Measurements from ENCODE around the gene RPL7A.
A peak's percentile ranks its signal among the peaks of the same experiment; 100 is the strongest.
"Not testable (repeated sequence)": the region's sequence is repeated elsewhere in the genome, so short reads cannot be mapped to it uniquely, and the experiment has no call there.

Gene RPL7A

DNA sequence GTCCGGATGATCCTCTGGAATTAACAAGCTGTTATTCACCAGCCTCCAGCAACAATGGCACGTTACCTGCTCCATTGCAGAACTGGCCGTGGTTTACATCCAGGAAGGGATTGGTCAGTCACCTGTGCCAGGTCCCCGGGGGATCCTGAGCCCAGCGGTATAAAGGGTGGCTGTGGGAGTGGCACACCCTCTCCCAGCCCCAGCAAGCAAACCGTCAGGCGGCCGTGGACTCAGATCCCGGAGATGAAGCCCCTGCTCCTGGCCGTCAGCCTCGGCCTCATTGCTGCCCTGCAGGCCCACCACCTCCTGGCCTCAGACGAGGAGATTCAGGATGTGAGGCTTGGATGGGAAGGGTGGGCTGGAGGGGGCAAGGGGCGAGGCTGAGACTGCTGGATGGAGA, 30.5 kb upstream of the RPL7A start:
- H3K9ac ChIP-seq (ENCODE audit: low read length) = not testable (repeated sequence)

DNA sequence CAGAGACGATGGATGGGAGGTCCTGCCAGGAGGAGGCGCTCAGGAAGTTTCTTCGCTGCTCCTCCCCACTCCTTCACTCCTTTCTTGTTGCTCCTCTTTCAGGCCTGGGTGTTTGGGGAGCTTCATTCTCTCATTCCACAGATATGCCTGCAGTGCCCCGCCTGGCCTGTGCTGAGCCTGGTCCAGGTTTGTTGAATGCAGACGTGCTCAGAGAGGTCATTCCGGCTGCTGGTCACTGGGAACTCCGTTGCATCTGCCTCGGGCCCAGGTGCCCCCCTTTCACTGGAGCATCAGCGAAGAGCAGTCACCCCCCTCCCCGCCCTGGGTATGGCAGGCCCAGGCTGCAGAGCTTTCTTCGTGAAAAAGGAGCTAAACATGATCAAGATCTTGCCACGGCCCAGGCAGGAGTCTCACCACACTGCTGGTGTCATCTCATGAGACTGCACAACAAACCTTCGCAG, 27.6 kb upstream of the RPL7A start:
- 81% methylated on average over 13 of the region's 13 CpGs for WGBS
- peaks cover 0 to 2% of the 10 kb centered on the region in 2 experiments for H3K36me3 ChIP-seq (ENCODE audit: control insufficient read depth in 1 of 2, insufficient read depth in 2 of 2, low read depth in 1 of 2, low read length in 2 of 2)
- H3K23ac ChIP-seq (ENCODE audit: low read length in 2 of 2) = no peak overlapping the region
- peak overlapping the region in 1 of 2 experiments; percentile 15 for H3K4me3 ChIP-seq (ENCODE audit: insufficient read depth in 1 of 2, low read depth in 1 of 2, low read length in 2 of 2)
- peaks cover 8 to 19% of the 10 kb centered on the region in 2 experiments for H3K27me3 ChIP-seq (ENCODE audit: control insufficient read depth in 1 of 2, insufficient read depth in 1 of 2, low read length in 2 of 2)
- H3K9me3 ChIP-seq (ENCODE audit: control insufficient read depth, low read length) = peaks cover 4% of the 10 kb centered on the region
- H4K91ac ChIP-seq (ENCODE audit: low read length) = no peak overlapping the region
- no peaks in the 10 kb centered on the region for H3K79me1 ChIP-seq (replicated peaks; ENCODE audit: low read length, poor library complexity, severe bottlenecking)
- no peak for DNase-seq
- H3K4me1 ChIP-seq (ENCODE audit: control insufficient read depth, insufficient read depth, low read depth, low read length) = no peaks in the 10 kb centered on the region
- H2BK120ac ChIP-seq (ENCODE audit: low read depth, low read length) = no peak overlapping the region
- H3K27ac ChIP-seq (ENCODE audit: low read length, poor library complexity, severe bottlenecking) = no peak overlapping the region
- no peak overlapping the region for H2AK5ac ChIP-seq (ENCODE audit: low read length, severe bottlenecking)
- no peak overlapping the region for H2BK15ac ChIP-seq (ENCODE audit: low read depth, poor library complexity, severe bottlenecking)
- no peak overlapping the region for H3K9ac ChIP-seq (ENCODE audit: low read length)
- no peak overlapping the region for H2BK5ac ChIP-seq (ENCODE audit: low read depth, low read length, poor library complexity, severe bottlenecking)
- H2AFZ ChIP-seq (ENCODE audit: low read depth, low read length) = no peak overlapping the region
- H3K14ac ChIP-seq (ENCODE audit: low read length in 2 of 2) = no peak overlapping the region
- H3K4me2 ChIP-seq (ENCODE audit: low read length, poor library complexity, severe bottlenecking) = no peak overlapping the region
- no peak overlapping the region for H4K8ac ChIP-seq (ENCODE audit: low read length)
- H3K4ac ChIP-seq (ENCODE audit: low read depth in 1 of 2, low read length in 2 of 2) = no peak overlapping the region
- no peak overlapping the region for H3K18ac ChIP-seq (ENCODE audit: low read depth in 1 of 2, low read length in 2 of 2)
- no peak overlapping the region for H2BK12ac ChIP-seq (ENCODE audit: low read length in 2 of 2)

More for the DNA sequence above, 30.5 kb upstream of the RPL7A start:
- H2BK5ac ChIP-seq (ENCODE audit: low read depth, low read length, poor library complexity, severe bottlenecking); H4K91ac ChIP-seq (ENCODE audit: low read length); DNase-seq; H3K14ac ChIP-seq (ENCODE audit: low read length in 2 of 2); H2BK15ac ChIP-seq (ENCODE audit: low read depth, poor library complexity, severe bottlenecking); H3K27ac ChIP-seq (ENCODE audit: low read length, poor library complexity, severe bottlenecking); H3K23ac ChIP-seq (ENCODE audit: low read length in 2 of 2); H2BK120ac ChIP-seq (ENCODE audit: low read depth, low read length); H3K9me3 ChIP-seq (ENCODE audit: control insufficient read depth, low read length); H3K4me2 ChIP-seq (ENCODE audit: low read length, poor library complexity, severe bottlenecking); H2AK5ac ChIP-seq (ENCODE audit: low read length, severe bottlenecking); H3K4ac ChIP-seq (ENCODE audit: low read depth in 1 of 2, low read length in 2 of 2); H2BK12ac ChIP-seq (ENCODE audit: low read length in 2 of 2); H3K36me3 ChIP-seq (ENCODE audit: control insufficient read depth in 1 of 2, insufficient read depth in 2 of 2, low read depth in 1 of 2, low read length in 2 of 2); H3K79me1 ChIP-seq (replicated peaks; ENCODE audit: low read length, poor library complexity, severe bottlenecking); H3K18ac ChIP-seq (ENCODE audit: low read depth in 1 of 2, low read length in 2 of 2); H3K4me1 ChIP-seq (ENCODE audit: control insufficient read depth, insufficient read depth, low read depth, low read length); H4K8ac ChIP-seq (ENCODE audit: low read length); H2AFZ ChIP-seq (ENCODE audit: low read depth, low read length); H3K4me3 ChIP-seq (ENCODE audit: insufficient read depth in 1 of 2, low read depth in 1 of 2, low read length in 2 of 2): not testable (repeated sequence)
- peaks cover 0 to 15% of the 10 kb centered on the region in 2 experiments for H3K27me3 ChIP-seq (ENCODE audit: control insufficient read depth in 1 of 2, insufficient read depth in 1 of 2, low read length in 2 of 2)
- WGBS = 94% methylated on average over 4 of the region's 13 CpGs

DNA sequence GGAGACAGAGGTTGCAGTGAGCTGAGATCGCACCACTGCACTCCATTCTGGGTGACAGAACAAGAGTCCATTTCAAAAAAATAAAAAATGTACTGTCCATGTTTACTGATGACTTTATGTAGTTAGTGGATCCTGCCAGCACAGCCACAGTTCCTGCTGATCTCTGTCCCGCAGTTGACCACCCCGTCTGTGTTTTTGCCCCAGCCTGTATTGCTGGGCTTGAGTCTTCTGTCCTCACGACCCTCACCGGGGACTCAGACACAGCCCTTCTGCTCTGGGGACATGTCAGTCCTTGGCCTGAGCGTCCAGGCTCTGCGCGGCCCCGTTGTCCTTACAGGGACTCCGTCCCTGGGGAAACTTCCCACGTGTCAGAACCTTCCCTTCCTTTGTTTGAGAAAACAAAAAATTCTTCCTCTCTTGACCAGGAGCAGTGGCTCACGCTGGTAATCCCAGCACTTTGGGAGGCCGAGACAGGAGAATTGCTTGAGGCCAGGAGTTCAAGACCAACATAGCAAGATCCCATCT, 26.5 kb upstream of the RPL7A start:
- H3K4me2 ChIP-seq (ENCODE audit: low read length, poor library complexity, severe bottlenecking) = no peak overlapping the region
- H3K9me3 ChIP-seq (ENCODE audit: control insufficient read depth, low read length) = peaks cover 4% of the 10 kb centered on the region
- H3K79me1 ChIP-seq (replicated peaks; ENCODE audit: low read length, poor library complexity, severe bottlenecking) = no peaks in the 10 kb centered on the region
- H4K91ac ChIP-seq (ENCODE audit: low read length) = no peak overlapping the region
- H3K27ac ChIP-seq (ENCODE audit: low read length, poor library complexity, severe bottlenecking) = no peak overlapping the region
- no peak overlapping the region for H2BK5ac ChIP-seq (ENCODE audit: low read depth, low read length, poor library complexity, severe bottlenecking)
- peaks cover 0 to 2% of the 10 kb centered on the region in 2 experiments for H3K36me3 ChIP-seq (ENCODE audit: control insufficient read depth in 1 of 2, insufficient read depth in 2 of 2, low read depth in 1 of 2, low read length in 2 of 2)
- no peak overlapping the region for H3K18ac ChIP-seq (ENCODE audit: low read depth in 1 of 2, low read length in 2 of 2)
- WGBS = 91% methylated on average over 12 of the region's 13 CpGs
- H2BK12ac ChIP-seq (ENCODE audit: low read length in 2 of 2) = no peak overlapping the region
- no peaks in the 10 kb centered on the region for H3K4me1 ChIP-seq (ENCODE audit: control insufficient read depth, insufficient read depth, low read depth, low read length)
- no peak for DNase-seq
- H3K4ac ChIP-seq (ENCODE audit: low read depth in 1 of 2, low read length in 2 of 2) = no peak overlapping the region
- H3K4me3 ChIP-seq (ENCODE audit: insufficient read depth in 1 of 2, low read depth in 1 of 2, low read length in 2 of 2) = no peak overlapping the region
- H2AK5ac ChIP-seq (ENCODE audit: low read length, severe bottlenecking) = no peak overlapping the region
- no peak overlapping the region for H3K23ac ChIP-seq (ENCODE audit: low read length in 2 of 2)
- H4K8ac ChIP-seq (ENCODE audit: low read length) = no peak overlapping the region
- H2BK15ac ChIP-seq (ENCODE audit: low read depth, poor library complexity, severe bottlenecking) = no peak overlapping the region
- H2AFZ ChIP-seq (ENCODE audit: low read depth, low read length) = no peak overlapping the region
- peaks cover 8 to 19% of the 10 kb centered on the region in 2 experiments for H3K27me3 ChIP-seq (ENCODE audit: control insufficient read depth in 1 of 2, insufficient read depth in 1 of 2, low read length in 2 of 2)
- no peak overlapping the region for H3K14ac ChIP-seq (ENCODE audit: low read length in 2 of 2)
- H2BK120ac ChIP-seq (ENCODE audit: low read depth, low read length) = no peak overlapping the region
- no peak overlapping the region for H3K9ac ChIP-seq (ENCODE audit: low read length)

DNA sequence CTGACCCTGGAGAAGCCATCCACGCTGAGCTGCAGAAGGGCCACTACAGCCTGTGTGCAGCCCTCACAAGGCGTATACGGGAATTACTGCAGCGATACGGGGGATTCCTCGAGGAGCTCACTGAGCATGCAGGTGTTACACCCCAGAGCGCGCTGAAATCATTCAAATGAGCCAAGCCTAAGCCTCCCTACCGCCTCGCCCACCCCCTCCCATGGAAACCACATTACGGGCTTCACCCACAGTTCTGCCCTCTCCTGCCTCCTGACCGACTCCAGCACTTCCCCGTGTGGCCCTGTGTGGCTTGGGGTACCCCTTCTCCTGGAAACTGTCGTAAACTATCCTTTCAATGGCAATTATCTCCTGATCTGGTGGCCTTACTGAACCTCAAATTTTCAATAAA, 25.3 kb upstream of the RPL7A start:
- Histone ChIP-seq H3K14ac (ENCODE audit: low read length in 2 of 2) (no peak overlapping the region), H3K4me2 (ENCODE audit: low read length, poor library complexity, severe bottlenecking) (no peak overlapping the region), H4K8ac (ENCODE audit: low read length) (no peak overlapping the region), H3K9ac (ENCODE audit: low read length) (no peak overlapping the region), H2BK15ac (ENCODE audit: low read depth, poor library complexity, severe bottlenecking) (no peak overlapping the region), H3K27ac (ENCODE audit: low read length, poor library complexity, severe bottlenecking) (no peak overlapping the region), H2AK5ac (ENCODE audit: low read length, severe bottlenecking) (no peak overlapping the region), H2BK5ac (ENCODE audit: low read depth, low read length, poor library complexity, severe bottlenecking) (no peak overlapping the region), H3K27me3 (ENCODE audit: control insufficient read depth in 1 of 2, insufficient read depth in 1 of 2, low read length in 2 of 2) (peaks cover 8 to 15% of the 10 kb centered on the region in 2 experiments), H3K36me3 (ENCODE audit: control insufficient read depth in 1 of 2, insufficient read depth in 2 of 2, low read depth in 1 of 2, low read length in 2 of 2) (peaks cover under 1 to 2% of the 10 kb centered on the region in 2 experiments), H3K4me1 (ENCODE audit: control insufficient read depth, insufficient read depth, low read depth, low read length) (no peaks in the 10 kb centered on the region), H3K23ac (ENCODE audit: low read length in 2 of 2) (no peak overlapping the region), H3K18ac (ENCODE audit: low read depth in 1 of 2, low read length in 2 of 2) (no peak overlapping the region), H3K79me1 (replicated peaks; ENCODE audit: low read length, poor library complexity, severe bottlenecking) (no peaks in the 10 kb centered on the region), H3K4ac (ENCODE audit: low read depth in 1 of 2, low read length in 2 of 2) (no peak overlapping the region), H3K4me3 (ENCODE audit: insufficient read depth in 1 of 2, low read depth in 1 of 2, low read length in 2 of 2) (no peak overlapping the region), H3K9me3 (ENCODE audit: control insufficient read depth, low read length) (peaks cover 4% of the 10 kb centered on the region), H4K91ac (ENCODE audit: low read length) (no peak overlapping the region), H2BK120ac (ENCODE audit: low read depth, low read length) (no peak overlapping the region), H2BK12ac (ENCODE audit: low read length in 2 of 2) (no peak overlapping the region), H2AFZ (ENCODE audit: low read depth, low read length) (no peak overlapping the region)
- WGBS = 86% methylated on average over 13 of the region's 14 CpGs
- DNase-seq = no peak

All from mesenchymal stem cell (in vitro differentiated cells and primary cell).